Transverse colon (tissue), 4 donors: ENCODE results near the gene TEK. TPM values are rescaled to one million over a fixed set of nuclear protein-coding genes. Genes with fewer than 3 reads are reported as not detected.

Source experiments
- DNase-seq: peaks from one replicate; pipeline ENCODE4 v3.0.0-alpha.2; 2019
- H3K27ac ChIP-seq, 4 donors: fragments of 200-600 bp; sonication (generic); 2 replicates each; pipeline ENCODE4 v1.5.1; 2016 to 2018; ENCODE audit warnings: inconsistent platforms in 4 of 4
- H3K27me3 ChIP-seq: fragments of 200-600 bp; sonication (generic); 2 replicates; pipeline ENCODE4 v1.5.1; 2017; ENCODE audit warnings: inconsistent platforms
- H3K36me3 ChIP-seq, 4 donors: fragments of 200-600 bp; sonication (generic); 2 replicates each; pipeline ENCODE4 v1.5.1; 2017 to 2019; ENCODE audit warnings: inconsistent platforms in 4 of 4
- H3K4me1 ChIP-seq, 4 donors: fragments of 200-600 bp; sonication (generic); 2 replicates each; pipeline ENCODE4 v1.5.1; 2017 to 2020; ENCODE audit warnings: inconsistent platforms in 4 of 4
- H3K4me3 ChIP-seq, 4 donors: fragments of 200-600 bp; sonication (generic); 1 replicate in 1 of 4; 2 replicates in 3 of 4; pipeline versions ENCODE4 v1.5.1 to v1.6.1; 2017 to 2019; ENCODE audit warnings: inconsistent platforms in 4 of 4
- H3K9me3 ChIP-seq, 2 donors: fragments of 200-600 bp; sonication (generic); 2 replicates each; pipeline ENCODE4 v1.5.1; 2017 to 2019; ENCODE audit warnings: inconsistent platforms in 2 of 2
- CTCF ChIP-seq, 5 experiments: fragments of 200-600 bp in 3 of 5; fragments of 450-650 bp in 2 of 5; sonication (generic) in 3 of 5; IDR thresholded peaks; 1 replicate in 2 of 5; 2 replicates in 3 of 5; pipeline ENCODE4 v1.5.1; 2016 to 2017; ENCODE audit warnings: antibody characterized with exemption in 5 of 5, inconsistent platforms in 3 of 5, mild to moderate bottlenecking in 2 of 5, moderate library complexity in 1 of 5
- EP300 ChIP-seq: sonication (generic); formaldehyde crosslinking; IDR thresholded peaks from one replicate; pipeline ENCODE4 v1.6.1; 2017; ENCODE audit warnings: antibody characterized with exemption, low read depth
- POLR2A ChIP-seq: fragments of 450-650 bp; IDR thresholded peaks from one replicate; pipeline ENCODE4 v1.6.1; 2016; ENCODE audit warnings: antibody characterized with exemption, mild to moderate bottlenecking, moderate library complexity
- POLR2AphosphoS5 ChIP-seq, 3 donors: sonication (generic); formaldehyde crosslinking; IDR thresholded peaks; one replicate each; pipeline ENCODE4 v1.6.1; 2016; ENCODE audit warnings: antibody characterized with exemption in 3 of 3
- WGBS, 2 donors: methylation state at CpG; one replicate each; pipeline ENCODE4 v1.1.5; 2018; ENCODE audit warnings: low coverage in 1 of 2; 5-methylcytosine and 5-hydroxymethylcytosine counted together
- in situ Hi-C, 4 donors: fragments of 200-750 bp; cut with MboI; loops; one replicate each; pipeline versions ENCODE4 v1.15.0 to v1.15.1; 2017; ENCODE audit warnings: low sequenced_read_pairs in 3 of 4, low pct_ligation_motif_present in 1 of 4, low pct_unique_long_range_greater_than_20kb in 1 of 4
- intact Hi-C: fragments of 100-400 bp; cut with DNase I; formaldehyde crosslinking; loops from one replicate; pipeline ENCODE4 v1.15.1; 2023; ENCODE audit warnings: low total_unique reads
- small RNA-seq, 4 donors: library from RNA; depleted of rRNA; stranded (forward); fragments of <200 nt; gene quantifications; one replicate each; pipeline ENCODE3, GENCODE V24; 2016
- total RNA-seq, 4 donors: library from RNA; depleted of rRNA; stranded (reverse); fragments of >200 nt; gene quantifications; one replicate each; pipeline ENCODE4 v1.1.0, GENCODE V29; 2016

The TEK gene
- total RNA-seq, 4 donors from 2014 or later, result 1.5 to 4.0 (median 3.0) TPM

GRCh38 chr9:27273186-27273585, 164.2 kb downstream of the TEK start:
- in situ Hi-C loops, result loop anchor here in 2 of 4 donors (10.0 kb wide), 1 partner anchor 238 kb away; no protein-coding TSS in a partner anchor
- peaks cover 0 to 9% (median 3%) of the 10 kb centered on the region in 4 donors for H3K4me1 ChIP-seq
- no peak for DNase-seq
- no peak overlapping the region for H3K4me3 ChIP-seq
- intact Hi-C loops, result no loop called here
- H3K27me3 ChIP-seq, result no peaks in the 10 kb centered on the region
- no peaks in the 10 kb centered on the region for H3K36me3 ChIP-seq
- 70 to 77% methylated on average over 1 of the region's 1 CpG for WGBS, 2 donors
- no peak overlapping the region for H3K27ac ChIP-seq
- TF ChIP-seq CTCF (IDR thresholded peaks at IDR 0.05), result no peak
- no peak for TF ChIP-seq POLR2A
- no peak for TF ChIP-seq EP300
- no peak for TF ChIP-seq POLR2AphosphoS5 (IDR thresholded peaks at IDR 0.05)
- H3K9me3 ChIP-seq, result no peaks in the 10 kb centered on the region

- intact Hi-C loops, result loop anchor here (5.0 kb wide), 1 partner anchor 239 kb away; no protein-coding TSS in a partner anchor
- Histone ChIP-seq H3K4me1 (peaks cover 0 to 9% (median 3%) of the 10 kb centered on the region in 4 donors), H3K36me3 (no peaks in the 10 kb centered on the region), H3K27ac (no peak overlapping the region), H3K9me3 (no peaks in the 10 kb centered on the region), H3K4me3 (peak overlapping the region in 1 of 4 donors; percentile 11), H3K27me3 (no peaks in the 10 kb centered on the region)
- TF ChIP-seq EP300 (no peak), CTCF (IDR thresholded peaks at IDR 0.05) (peak; percentile 74 to 85 (median 80))
- 36 to 37% methylated on average over 12 of the region's 12 CpGs for WGBS, 2 donors
- in situ Hi-C loops, result loop anchor here (5.0 to 10.0 kb wide), 3 partner anchors 239 to 244 kb away; no protein-coding TSS in a partner anchor
- no peak for DNase-seq
Observed at GRCh38 chr9:27276193-27277030, 167.4 kb downstream of the TEK start.

GRCh38 chr9:27278374-27278773, 169.3 kb downstream of the TEK start:
- Histone ChIP-seq H3K36me3 (no peaks in the 10 kb centered on the region), H3K4me3 (no peak overlapping the region), H3K27me3 (no peaks in the 10 kb centered on the region), H3K4me1 (peaks cover 0 to 9% (median 3%) of the 10 kb centered on the region in 4 donors), H3K27ac (no peak overlapping the region), H3K9me3 (no peaks in the 10 kb centered on the region)
- in situ Hi-C loops, result loop anchor here (5.0 to 10.0 kb wide), 3 partner anchors 241 to 246 kb away; no protein-coding TSS in a partner anchor
- 71% methylated on average over 1 of the region's 1 CpG; no CpG with 5 or more reads in 1 of the 2 donors for WGBS, 2 donors
- DNase-seq, result no peak
- intact Hi-C loops, result loop anchor here (5.0 kb wide), 1 partner anchor 241 kb away; no protein-coding TSS in a partner anchor
- TF ChIP-seq CTCF (IDR thresholded peaks at IDR 0.05) (no peak), POLR2AphosphoS5 (IDR thresholded peaks at IDR 0.05) (no peak), POLR2A (no peak), EP300 (no peak)

GRCh38 chr9:27279611-27280010, 170.6 kb downstream of the TEK start:
- in situ Hi-C loops (loop anchor here (5.0 to 10.0 kb wide), 3 partner anchors 242 to 247 kb away; no protein-coding TSS in a partner anchor), intact Hi-C loops (loop anchor here (5.0 kb wide), 1 partner anchor 242 kb away; no protein-coding TSS in a partner anchor)
- Histone ChIP-seq H3K36me3 (no peaks in the 10 kb centered on the region), H3K9me3 (no peaks in the 10 kb centered on the region), H3K27ac (no peak overlapping the region), H3K4me1 (peaks cover 0 to 9% (median 3%) of the 10 kb centered on the region in 4 donors), H3K4me3 (no peak overlapping the region), H3K27me3 (no peaks in the 10 kb centered on the region)
- TF ChIP-seq CTCF (IDR thresholded peaks at IDR 0.05) (no peak), POLR2A (no peak), POLR2AphosphoS5 (IDR thresholded peaks at IDR 0.05) (no peak), EP300 (no peak)
- no peak for DNase-seq
- WGBS, 2 donors, result 90 to 91% methylated on average over 3 of the region's 3 CpGs

Small RNA genes lying within 50 kb of the gene (small RNA-seq; reads per million reads assigned to genes)
- 0 reads per million in 4 donors for gene AL355433.1
- gene RNA5SP280, result 0 reads per million in 4 donors

Other genes with a start within 250 kb of the TEK start
- gene CAAP1, start 216.4 kb upstream of the TEK start, total RNA-seq, result 100 to 1,000 TPM in 1 of 4 donors, 10 to 100 TPM in 3; 27.3 to 103 (median 40.3) TPM
- gene PLAA, start 162.0 kb upstream of the TEK start, total RNA-seq, result 10 to 100 TPM; 12.0 to 30.2 (median 28.0) TPM
- gene IFT74, start 152.8 kb upstream of the TEK start, total RNA-seq, result 10 to 100 TPM in 2 of 4 donors, 1 to 10 TPM in 2; 1.9 to 14.3 (median 9.0) TPM
- 100 to 1,000 TPM in 1 of 4 donors, 10 to 100 TPM in 3; 31.0 to 102 (median 86.3) TPM for gene LRRC19, start 103.6 kb upstream of the TEK start, total RNA-seq
- 1 to 10 TPM in 1 of 4 donors, under 1 TPM in 1, not detected in 2; 0.64 to 1.1 TPM for gene EQTN, start 187.9 kb downstream of the TEK start, total RNA-seq